Fibroblast of mammary gland (primary cell): ENCODE results near the gene CDH23.

Experiments used
- DNase-seq: peaks from one replicate; pipeline ENCODE4 v3.0.0-alpha.2; 2010; ENCODE audit warnings: low read depth
- H3K4me3 ChIP-seq: 2 replicates; pipeline ENCODE4 v1.5.1; 2011; ENCODE audit warnings: low read depth, mild to moderate bottlenecking, low read length, moderate library complexity; ENCODE audit not compliant: control insufficient read depth
- TF ChIP-seq, protein P1 (sequence below): conservative IDR thresholded peaks from 2 replicates; pipeline ENCODE4 v1.5.1; 2011; ENCODE audit warnings: low read depth, low read length, inconsistent platforms; ENCODE audit not compliant: control insufficient read depth, insufficient read depth

Gene CDH23

DNA sequence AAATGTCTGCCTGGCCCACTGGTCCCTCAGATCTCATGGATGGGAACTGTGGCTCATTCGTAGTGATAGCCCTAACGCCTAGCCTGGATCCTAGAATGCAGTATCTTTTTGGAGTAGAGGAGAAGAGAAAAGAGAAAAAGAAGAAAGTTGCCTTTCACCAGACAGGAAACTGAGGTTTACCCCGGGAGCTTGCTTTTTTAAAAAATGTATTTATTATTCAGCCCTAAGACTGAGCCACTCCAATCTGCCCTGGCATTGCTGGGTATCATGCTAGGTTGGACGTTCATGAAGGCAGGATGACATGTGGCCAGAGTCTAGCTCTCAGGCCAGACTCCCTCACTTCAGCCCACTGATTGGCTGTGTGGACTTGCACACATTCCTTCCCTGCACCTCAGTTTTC is 344.3 kb downstream of the CDH23 start:
- no peak for DNase-seq
- TF ChIP-seq, protein P1, sequence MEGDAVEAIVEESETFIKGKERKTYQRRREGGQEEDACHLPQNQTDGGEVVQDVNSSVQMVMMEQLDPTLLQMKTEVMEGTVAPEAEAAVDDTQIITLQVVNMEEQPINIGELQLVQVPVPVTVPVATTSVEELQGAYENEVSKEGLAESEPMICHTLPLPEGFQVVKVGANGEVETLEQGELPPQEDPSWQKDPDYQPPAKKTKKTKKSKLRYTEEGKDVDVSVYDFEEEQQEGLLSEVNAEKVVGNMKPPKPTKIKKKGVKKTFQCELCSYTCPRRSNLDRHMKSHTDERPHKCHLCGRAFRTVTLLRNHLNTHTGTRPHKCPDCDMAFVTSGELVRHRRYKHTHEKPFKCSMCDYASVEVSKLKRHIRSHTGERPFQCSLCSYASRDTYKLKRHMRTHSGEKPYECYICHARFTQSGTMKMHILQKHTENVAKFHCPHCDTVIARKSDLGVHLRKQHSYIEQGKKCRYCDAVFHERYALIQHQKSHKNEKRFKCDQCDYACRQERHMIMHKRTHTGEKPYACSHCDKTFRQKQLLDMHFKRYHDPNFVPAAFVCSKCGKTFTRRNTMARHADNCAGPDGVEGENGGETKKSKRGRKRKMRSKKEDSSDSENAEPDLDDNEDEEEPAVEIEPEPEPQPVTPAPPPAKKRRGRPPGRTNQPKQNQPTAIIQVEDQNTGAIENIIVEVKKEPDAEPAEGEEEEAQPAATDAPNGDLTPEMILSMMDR, result no peak
- no peak overlapping the region for H3K4me3 ChIP-seq

- DNase-seq, result no peak
- TF ChIP-seq, protein P1, result no peak
- no peak overlapping the region for H3K4me3 ChIP-seq
These were observed 345.0 kb downstream of the CDH23 start for GRCh38 chr10:71741671-71742070.

GRCh38 chr10:71742301-71743088 is 345.8 kb downstream of the CDH23 start:
- no peak overlapping the region for H3K4me3 ChIP-seq
- TF ChIP-seq, protein P1, result no peak
- DNase-seq, result no peak

- H3K4me3 ChIP-seq, result no peak overlapping the region
- DNase-seq, result no peak
- TF ChIP-seq, protein P1, result no peak
These were observed 346.5 kb downstream of the CDH23 start for GRCh38 chr10:71743089-71743838.

DNA sequence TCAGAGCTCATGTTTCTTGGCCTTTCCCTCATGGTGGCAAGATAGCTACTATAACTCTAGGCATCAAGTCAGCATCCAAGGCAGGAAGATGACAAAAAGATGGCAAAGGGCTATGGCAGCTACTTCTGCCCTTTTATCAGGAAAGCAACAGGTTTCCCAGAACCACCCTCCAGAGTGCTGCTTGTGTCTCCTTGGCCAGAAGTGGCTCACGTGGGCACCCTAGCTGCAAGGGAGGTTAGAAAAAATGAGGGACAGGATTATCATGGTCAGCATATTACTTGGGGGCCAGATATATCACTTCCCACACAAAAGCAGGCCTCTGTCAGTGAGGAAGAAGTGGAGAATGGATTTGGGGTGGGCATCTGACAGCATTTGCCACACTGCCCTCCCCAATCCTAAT is 347.1 kb downstream of the CDH23 start:
- no peak for DNase-seq
- H3K4me3 ChIP-seq, result no peak overlapping the region
- TF ChIP-seq, protein P1, result no peak

DNA sequence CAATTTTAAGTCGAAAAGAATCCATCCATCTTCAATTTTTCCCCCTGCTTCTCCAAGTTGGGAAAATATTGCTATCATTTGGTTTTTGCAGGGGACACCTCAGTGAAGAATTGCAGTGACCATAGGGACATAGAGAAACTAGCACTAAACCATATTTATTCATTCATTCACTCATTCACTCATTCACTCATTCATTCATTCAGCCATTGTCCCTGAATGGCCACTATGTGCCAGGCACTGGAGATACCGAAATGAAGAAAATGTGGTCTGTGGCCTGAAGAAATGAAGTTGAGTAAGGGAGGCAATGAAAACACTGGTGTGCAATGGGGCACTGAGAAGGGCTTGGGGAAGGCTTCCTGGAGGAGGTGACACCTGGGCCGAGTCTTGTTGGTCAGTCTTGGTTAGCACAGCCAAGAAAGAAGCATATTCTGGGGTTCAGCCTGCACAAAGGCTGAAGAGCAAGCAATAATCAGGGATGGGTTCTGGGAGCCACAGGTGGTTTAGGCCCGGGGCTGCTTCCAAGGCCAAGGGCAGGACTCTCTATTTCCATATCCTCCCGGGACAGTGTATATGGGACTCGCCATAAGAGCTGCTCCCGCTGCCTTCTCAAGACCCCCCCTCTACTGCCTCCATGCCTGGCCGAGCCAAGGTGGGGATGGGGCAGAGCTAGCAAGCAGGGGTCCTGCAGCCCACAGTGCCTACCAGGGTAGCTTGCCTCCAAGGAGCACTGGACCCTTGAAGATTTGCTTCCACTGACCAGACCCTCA is 348.4 kb downstream of the CDH23 start:
- no peak overlapping the region for H3K4me3 ChIP-seq
- TF ChIP-seq, protein P1, result no peak
- DNase-seq, result no peak
